Coronary artery (tissue), 2 donors: ENCODE results near the gene F13A1.

ENCODE experiments used
- DNase-seq: peaks from one replicate; pipeline ENCODE4 v3.0.0-alpha.2; 2017; ENCODE audit warnings: low spot score
- H3K27ac ChIP-seq, 2 donors: fragments of 200-600 bp; sonication (generic); one replicate each; pipeline ENCODE4 v1.5.1; 2016 to 2019
- H3K4me3 ChIP-seq: fragments of 200-600 bp; sonication (generic); 2 replicates; pipeline ENCODE4 v1.5.1; 2016; ENCODE audit warnings: mild to moderate bottlenecking, moderate library complexity
- TF ChIP-seq, protein P1 (sequence below): fragments of 200-600 bp; sonication (generic); IDR thresholded peaks from one replicate; pipeline ENCODE4 v1.5.1; 2019; ENCODE audit warnings: antibody characterized with exemption

F13A1 gene

GRCh38 chr6:6195080-6195479, 125.4 kb downstream of the F13A1 start:
- TF ChIP-seq, protein P1, sequence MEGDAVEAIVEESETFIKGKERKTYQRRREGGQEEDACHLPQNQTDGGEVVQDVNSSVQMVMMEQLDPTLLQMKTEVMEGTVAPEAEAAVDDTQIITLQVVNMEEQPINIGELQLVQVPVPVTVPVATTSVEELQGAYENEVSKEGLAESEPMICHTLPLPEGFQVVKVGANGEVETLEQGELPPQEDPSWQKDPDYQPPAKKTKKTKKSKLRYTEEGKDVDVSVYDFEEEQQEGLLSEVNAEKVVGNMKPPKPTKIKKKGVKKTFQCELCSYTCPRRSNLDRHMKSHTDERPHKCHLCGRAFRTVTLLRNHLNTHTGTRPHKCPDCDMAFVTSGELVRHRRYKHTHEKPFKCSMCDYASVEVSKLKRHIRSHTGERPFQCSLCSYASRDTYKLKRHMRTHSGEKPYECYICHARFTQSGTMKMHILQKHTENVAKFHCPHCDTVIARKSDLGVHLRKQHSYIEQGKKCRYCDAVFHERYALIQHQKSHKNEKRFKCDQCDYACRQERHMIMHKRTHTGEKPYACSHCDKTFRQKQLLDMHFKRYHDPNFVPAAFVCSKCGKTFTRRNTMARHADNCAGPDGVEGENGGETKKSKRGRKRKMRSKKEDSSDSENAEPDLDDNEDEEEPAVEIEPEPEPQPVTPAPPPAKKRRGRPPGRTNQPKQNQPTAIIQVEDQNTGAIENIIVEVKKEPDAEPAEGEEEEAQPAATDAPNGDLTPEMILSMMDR: no peak
- Histone ChIP-seq H3K27ac (no peak overlapping the region), H3K4me3 (no peak overlapping the region)
- DNase-seq: no peak

DNA sequence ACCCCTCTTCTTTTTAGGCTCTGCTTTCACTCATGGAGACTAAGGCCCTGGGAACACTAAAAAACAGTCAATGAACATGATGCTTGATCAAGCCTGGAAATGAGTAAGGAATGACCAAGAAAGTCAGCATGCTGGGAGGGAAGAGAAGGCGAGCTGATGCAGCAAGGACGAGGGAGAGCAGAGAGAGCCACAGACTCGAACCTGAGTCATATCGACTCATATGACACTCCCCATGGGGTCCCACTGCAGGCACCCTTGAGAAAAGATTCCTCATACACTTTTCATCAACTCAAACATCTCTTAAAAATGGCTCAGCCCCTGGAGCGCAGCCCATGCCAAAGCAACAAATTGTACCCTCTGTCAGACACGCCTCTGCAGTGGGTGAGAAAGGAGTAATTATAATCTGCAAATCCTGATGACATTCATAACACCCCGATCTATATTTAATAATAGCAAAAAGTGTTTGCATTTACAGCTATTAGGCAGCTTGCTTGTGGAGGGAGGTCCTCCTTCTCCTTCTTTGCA, 127.2 kb downstream of the F13A1 start:
- Histone ChIP-seq H3K4me3 (no peak overlapping the region), H3K27ac (no peak overlapping the region)
- DNase-seq: no peak
- TF ChIP-seq, protein P1: no peak

DNA sequence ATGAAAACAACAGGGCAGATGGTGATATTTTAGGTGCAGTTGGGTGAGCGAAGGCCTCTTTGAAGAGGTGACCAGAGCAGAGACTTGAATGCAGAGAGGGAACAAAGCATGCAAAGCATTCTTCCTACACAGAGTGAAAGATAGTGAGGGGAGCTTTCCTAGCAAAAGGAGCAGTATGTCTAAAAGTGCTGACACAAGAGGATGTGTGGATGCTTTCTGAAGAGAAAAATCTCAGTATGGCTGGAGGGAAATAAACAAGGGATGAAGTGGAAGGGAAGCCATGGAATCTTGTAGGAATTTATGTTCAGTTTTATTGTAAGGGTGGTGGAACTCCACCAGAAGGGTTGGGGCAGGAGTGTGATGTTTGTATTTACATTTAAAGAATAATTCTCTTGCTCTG, 128.6 kb downstream of the F13A1 start:
- no peak overlapping the region for H3K4me3 ChIP-seq
- H3K27ac ChIP-seq: no peak overlapping the region
- no peak for DNase-seq
- TF ChIP-seq, protein P1: no peak

DNA sequence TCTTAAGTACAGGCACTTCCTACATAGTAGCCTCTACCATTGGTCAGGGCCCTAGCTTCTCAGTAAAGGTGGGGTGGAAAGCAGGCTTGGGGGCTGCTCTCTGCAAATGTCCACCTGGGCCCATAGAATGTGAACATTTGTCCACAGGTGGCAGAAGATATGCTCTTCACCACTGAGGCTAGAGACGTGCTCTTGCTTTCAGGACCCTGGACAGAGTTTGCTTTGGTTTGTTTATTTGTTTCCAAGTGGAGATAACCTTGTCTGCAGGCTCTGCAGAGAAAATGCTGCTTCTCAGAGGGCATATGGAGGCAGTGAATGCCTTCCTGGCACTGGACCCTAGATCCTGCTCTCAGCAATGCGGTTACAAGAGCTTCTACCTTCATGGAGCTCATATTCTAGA, 129.0 kb downstream of the F13A1 start:
- Histone ChIP-seq H3K4me3 (no peak overlapping the region), H3K27ac (no peak overlapping the region)
- no peak for DNase-seq
- TF ChIP-seq, protein P1: no peak

DNA sequence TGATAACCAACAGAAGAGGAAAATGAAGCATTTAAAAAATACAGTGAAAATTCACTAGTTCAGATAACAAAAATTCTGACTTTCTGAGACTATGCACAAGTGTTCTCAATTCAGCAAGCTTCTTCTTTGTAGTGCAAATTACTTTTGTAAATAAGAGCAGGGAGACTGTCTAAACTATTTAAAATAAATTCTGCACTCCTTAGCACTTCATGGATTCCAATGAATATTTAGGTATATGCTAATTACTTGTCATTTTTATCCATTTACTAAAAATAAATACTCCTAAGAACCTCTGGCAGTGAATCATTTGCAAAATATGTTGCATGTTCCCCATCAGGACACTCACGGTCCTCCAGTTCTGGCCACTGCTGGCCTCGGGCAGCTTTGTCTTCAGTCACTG, 139.8 kb downstream of the F13A1 start:
- H3K4me3 ChIP-seq: no peak overlapping the region
- DNase-seq: no peak
- H3K27ac ChIP-seq: no peak overlapping the region
- TF ChIP-seq, protein P1: no peak

DNA sequence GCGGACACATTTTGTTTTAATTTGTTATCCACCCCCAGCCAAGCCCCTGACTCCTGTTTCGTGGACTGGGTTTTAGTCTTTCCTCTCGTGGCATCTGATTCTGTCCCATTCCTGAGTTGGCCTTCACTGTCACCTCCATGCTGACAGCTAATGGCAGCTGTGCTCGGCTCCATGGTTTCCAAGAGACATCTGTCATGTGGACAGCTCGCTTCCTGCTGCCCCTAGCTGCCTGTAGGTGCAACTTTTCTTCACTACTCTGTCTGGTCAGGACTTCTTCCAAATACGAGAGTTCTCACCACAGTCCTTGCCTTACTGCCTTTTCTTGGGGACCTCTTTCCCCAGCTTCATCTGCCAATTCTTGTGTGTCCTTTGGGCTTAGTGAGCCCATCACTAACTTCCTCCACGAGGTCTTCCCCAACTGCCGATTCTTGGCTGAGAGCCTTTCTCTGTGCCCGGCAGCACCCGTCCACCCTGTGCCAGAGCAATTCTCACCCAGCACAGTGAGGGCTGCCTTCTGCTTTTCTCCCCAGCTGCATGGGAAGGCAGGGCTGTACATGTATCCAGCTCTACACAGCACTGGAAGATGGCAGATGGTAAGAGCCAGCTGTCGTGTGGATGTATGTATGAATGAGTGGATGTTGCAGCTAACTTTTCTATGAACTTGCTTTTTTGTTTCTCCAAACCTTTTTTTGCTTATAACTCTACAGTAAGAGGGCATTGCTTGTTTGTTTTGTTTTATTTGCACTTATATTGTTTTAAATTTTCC, 140.4 kb downstream of the F13A1 start:
- TF ChIP-seq, protein P1: no peak
- Histone ChIP-seq H3K27ac (no peak overlapping the region), H3K4me3 (no peak overlapping the region)
- DNase-seq: no peak

DNA sequence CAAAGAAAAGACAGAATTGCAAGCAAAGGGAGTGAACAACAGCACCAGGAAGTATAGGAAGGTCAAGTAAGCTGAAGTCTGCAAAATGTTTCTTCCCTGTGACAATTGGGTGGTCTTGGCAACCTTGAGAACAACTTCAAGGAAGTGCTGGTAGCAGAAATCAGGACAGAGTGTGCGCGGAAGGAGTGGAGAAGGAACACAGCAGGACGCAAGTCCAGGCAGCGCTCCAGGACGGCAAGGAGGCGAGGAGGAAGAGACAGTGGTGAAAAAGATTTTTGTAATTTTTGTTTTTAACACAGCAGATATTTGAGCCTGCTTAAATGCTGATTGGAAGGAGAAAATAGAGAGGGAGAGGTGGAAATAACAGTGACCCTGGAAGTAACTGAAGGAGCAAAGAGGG, 141.7 kb downstream of the F13A1 start:
- no peak for DNase-seq
- TF ChIP-seq, protein P1: no peak
- no peak overlapping the region for H3K27ac ChIP-seq
- no peak overlapping the region for H3K4me3 ChIP-seq
